Right ventricle myocardium superior (tissue), 1 donor: Measurements from ENCODE around the gene TRPM7. TPM values are rescaled to one million over a fixed set of nuclear protein-coding genes. Genes with fewer than 3 reads are reported as not detected.
"Not testable (repeated sequence)": the region's sequence is repeated elsewhere in the genome, so short reads cannot be mapped to it uniquely, and the experiment has no call there.

Experiments
- ATAC-seq: fragments of 200-7000 bp; cut with Tn5 transposase; one replicate; pipeline ENCODE4 v1.9.1; 2020; ENCODE audit warnings: mild to moderate bottlenecking; ENCODE audit not compliant: poor library complexity
- DNase-seq: peaks from one replicate; pipeline ENCODE4 v3.0.0-alpha.2; 2020
- intact Hi-C: fragments of 100-400 bp; cut with DNase I; formaldehyde crosslinking; loops from one replicate; pipeline ENCODE4 v1.11.2; 2022
- long read RNA-seq: library from polyadenylated mRNA; unstranded; transcript quantifications from one replicate; pipeline ENCODE4 v2.0.0, GENCODE V29; 2021
- total RNA-seq: library from RNA; stranded (reverse); fragmentation: NEBNext Ultra II Directional; extraction: Animal tissue kit (Norgen Biotek cat#: 25700); gene quantifications from one replicate; pipeline ENCODE4 v1.2.1, GENCODE V29; 2021
- donor health status: DM: no; HTN: yes; CAD: no; lungs with severe emphysema.

Gene TRPM7
- total RNA-seq = 27.9 TPM
- long read RNA-seq, partial matches to known transcripts = 2 of 2 reads
- long read RNA-seq, other reads (novel, unspliced or antisense) = 0 of 2 reads

- intact Hi-C loops = loop anchor here (5.0 kb wide), 1 partner anchor 81 kb away; the partner anchor contains the start of gene SPPL2A
- peak; percentile 94 for DNase-seq
- peak; percentile 96 for ATAC-seq
Observed at GRCh38 chr15:50686469-50687301, at the start of gene TRPM7. Gene TRPM7 (minus strand): TSS chr15:50686797. CDS start chr15:50686533, 264 bp downstream.

- ATAC-seq = no peak
- no peak for DNase-seq
- intact Hi-C loops = no loop called here
Observed at GRCh38 chr15:50735156-50735555, 48.6 kb upstream of the TRPM7 start.

- ATAC-seq = no peak
- intact Hi-C loops = no loop called here
Observed at GRCh38 chr15:50726315-50726714, 39.7 kb upstream of the TRPM7 start.

GRCh38 chr15:50718700-50719125 lies 32.1 kb upstream of the TRPM7 start:
- no peak for DNase-seq
- ATAC-seq = peak; percentile 42
- intact Hi-C loops = no loop called here

More at GRCh38 chr15:50726315-50726714, 39.7 kb upstream of the TRPM7 start:
- DNase-seq = no peak

- no peak for ATAC-seq
- no peak for DNase-seq
- intact Hi-C loops = no loop called here
Observed at GRCh38 chr15:50712018-50712417, 25.4 kb upstream of the TRPM7 start.

- ATAC-seq (peak; percentile 87), DNase-seq (no peak)
- intact Hi-C loops = no loop called here
Observed at GRCh38 chr15:50710585-50710984, 24.0 kb upstream of the TRPM7 start.

GRCh38 chr15:50707878-50708427 lies 21.4 kb upstream of the TRPM7 start:
- no peak for DNase-seq
- ATAC-seq = peak; percentile 28
- intact Hi-C loops = no loop called here

GRCh38 chr15:50702762-50703334 lies 16.3 kb upstream of the TRPM7 start:
- intact Hi-C loops = no loop called here
- ATAC-seq = no peak
- DNase-seq = no peak

- intact Hi-C loops = no loop called here
- ATAC-seq (no peak), DNase-seq (no peak)
Observed at GRCh38 chr15:50698101-50698500, 11.5 kb upstream of the TRPM7 start.

GRCh38 chr15:50697109-50697797 lies 10.7 kb upstream of the TRPM7 start:
- DNase-seq (no peak), ATAC-seq (no peak)
- intact Hi-C loops = no loop called here

GRCh38 chr15:50694634-50695165 lies 8.1 kb upstream of the TRPM7 start:
- intact Hi-C loops, ATAC-seq, DNase-seq: not testable (repeated sequence)

GRCh38 chr15:50687302-50687902 lies 805 bp upstream of the TRPM7 start:
- ATAC-seq (no peak), DNase-seq (no peak)
- intact Hi-C loops = loop anchor here (5.0 kb wide), 1 partner anchor 80 kb away; the partner anchor contains the start of gene SPPL2A

- ATAC-seq (peak; percentile 81), DNase-seq (peak; percentile 86)
- intact Hi-C loops = loop anchor here (5.0 kb wide), 1 partner anchor 81 kb away; the partner anchor contains the start of gene SPPL2A
Observed at GRCh38 chr15:50685976-50686468, 575 bp downstream of the TRPM7 start.

- intact Hi-C loops = loop anchor here (5.0 kb wide), 1 partner anchor 82 kb away; the partner anchor contains the start of gene SPPL2A
- ATAC-seq = no peak
Observed at GRCh38 chr15:50685191-50685975, 1.2 kb downstream of the TRPM7 start.

GRCh38 chr15:50681467-50681866 lies 5.1 kb downstream of the TRPM7 start:
- ATAC-seq (no peak), DNase-seq (no peak)
- intact Hi-C loops = loop anchor here (5.0 kb wide), 1 partner anchor 196 kb away; no protein-coding TSS in a partner anchor

More at GRCh38 chr15:50685191-50685975, 1.2 kb downstream of the TRPM7 start:
- no peak for DNase-seq

- ATAC-seq (no peak), DNase-seq (no peak)
- intact Hi-C loops = no loop called here
Observed at GRCh38 chr15:50676799-50677483, 9.7 kb downstream of the TRPM7 start.
